Endodermal cell (in vitro differentiated cells): Measurements from ENCODE around the gene APBA2. TPM values are rescaled to one million over a fixed set of nuclear protein-coding genes. Genes with fewer than 3 reads are reported as not detected.
A peak's percentile ranks its signal among the peaks of the same experiment; 100 is the strongest.

ENCODE experiments used
- DNase-seq: peaks from one replicate; pipeline ENCODE4 v3.0.0-alpha.2; 2017
- H3K27ac ChIP-seq: 2 replicates; pipeline ENCODE4 v1.5.1; 2013; ENCODE audit warnings: mild to moderate bottlenecking, low read depth, low read length, moderate library complexity
- H3K27me3 ChIP-seq: 2 replicates; pipeline ENCODE4 v1.6.1; 2013; ENCODE audit warnings: mild to moderate bottlenecking, low read length, moderate library complexity; ENCODE audit not compliant: insufficient read depth, control insufficient read depth, poor library complexity, severe bottlenecking
- H3K36me3 ChIP-seq: 2 replicates; pipeline ENCODE4 v1.7.0; 2013; ENCODE audit warnings: mild to moderate bottlenecking, low read length, moderate library complexity; ENCODE audit not compliant: control insufficient read depth, insufficient read depth
- H3K4me1 ChIP-seq: one replicate; pipeline ENCODE4 v1.7.0; 2013; ENCODE audit warnings: low read length; ENCODE audit not compliant: control insufficient read depth, insufficient read depth
- H3K4me3 ChIP-seq: 2 replicates; pipeline ENCODE4 v1.5.1; 2013; ENCODE audit warnings: mild to moderate bottlenecking, low read length, moderate library complexity
- H3K9ac ChIP-seq: 2 replicates; pipeline ENCODE4 v1.6.1; 2013; ENCODE audit warnings: mild to moderate bottlenecking, low read length, moderate library complexity; ENCODE audit not compliant: poor library complexity, severe bottlenecking; ENCODE audit errors: extremely low read depth
- H3K9me3 ChIP-seq: 2 replicates; pipeline ENCODE4 v1.6.1; 2013; ENCODE audit warnings: mild to moderate bottlenecking, low read length, moderate library complexity; ENCODE audit not compliant: control insufficient read depth
- H3K27ac Mint-ChIP-seq: 2 replicates; pipeline ENCODE4 v1.8.0; 2020; ENCODE audit warnings: mixed read lengths
- H3K27me3 Mint-ChIP-seq: 2 replicates; pipeline ENCODE4 v1.8.0; 2021; ENCODE audit warnings: mild to moderate bottlenecking, mixed read lengths; ENCODE audit not compliant: insufficient read depth
- H3K36me3 Mint-ChIP-seq: 2 replicates; pipeline ENCODE4 v1.8.0; 2020; ENCODE audit warnings: low read depth, mixed read lengths
- H3K4me1 Mint-ChIP-seq: 2 replicates; pipeline ENCODE4 v1.8.0; 2020; ENCODE audit warnings: mixed read lengths
- H3K4me3 Mint-ChIP-seq: 2 replicates; pipeline ENCODE4 v1.8.0; 2020; ENCODE audit warnings: mild to moderate bottlenecking, moderate library complexity, mixed read lengths
- H3K9me3 Mint-ChIP-seq: 2 replicates; pipeline ENCODE4 v1.8.0; 2020; ENCODE audit warnings: mild to moderate bottlenecking, mixed read lengths
- CTCF ChIP-seq: fragments of 200-600 bp; sonication (generic); conservative IDR thresholded peaks from 2 replicates; pipeline ENCODE4 v1.5.0; 2021; ENCODE audit warnings: antibody characterized with exemption, mild to moderate bottlenecking
- WGBS, 2 experiments: methylation state at CpG; one replicate each; pipeline versions ENCODE4 v1.1.5 to v1.1.7; 2013; ENCODE audit warnings: missing lambda C conversion rate in 2 of 2, mixed read lengths in 1 of 2; ENCODE audit not compliant: insufficient coverage in 1 of 2, insufficient read length in 1 of 2; 5-methylcytosine and 5-hydroxymethylcytosine counted together
- total RNA-seq, 2 donors: library from RNA; stranded (reverse); fragmentation: NEBNext Ultra II Directional in 1 of 2; extraction: Animal tissue kit (Norgen Biotek cat#: 25700) in 1 of 2; gene quantifications; 2 replicates in 1 of 2; 3 replicates in 1 of 2; pipeline ENCODE4 v1.2.1, GENCODE V29; 2021

APBA2 gene
- total RNA-seq, 2 donors from 2014 or later = 27.1 to 27.3 TPM

- no peak overlapping the region for H3K4me3 Mint-ChIP-seq
- H3K27ac Mint-ChIP-seq = no peak overlapping the region
These were observed 107.4 kb downstream of the APBA2 start for GRCh38 chr15:28993051-28993719.

GRCh38 chr15:28993720-28994053 lies 107.9 kb downstream of the APBA2 start:
- Histone ChIP-seq H3K36me3 (no peaks in the 10 kb centered on the region), H3K9me3 (no peaks in the 10 kb centered on the region), H3K4me1 (no peaks in the 10 kb centered on the region), H3K27me3 (no peaks in the 10 kb centered on the region), H3K4me3 (no peak overlapping the region), H3K9ac (no peak overlapping the region), H3K27ac (peak overlapping the region; percentile 90)
- no peak overlapping the region for H3K27ac Mint-ChIP-seq
- DNase-seq = peak; percentile 38
- H3K36me3 Mint-ChIP-seq = peaks cover 5% of the 10 kb centered on the region
- no peaks in the 10 kb centered on the region for H3K4me1 Mint-ChIP-seq
- peaks cover 3% of the 10 kb centered on the region for H3K9me3 Mint-ChIP-seq
- 94 to 100% methylated on average over 5 to 7 of the region's 7 CpGs for WGBS, 2 experiments
- no peak overlapping the region for H3K4me3 Mint-ChIP-seq
- no peak for TF ChIP-seq CTCF
- H3K27me3 Mint-ChIP-seq = no peaks in the 10 kb centered on the region

More at GRCh38 chr15:28993051-28993719, 107.4 kb downstream of the APBA2 start:
- Histone ChIP-seq H3K9me3 (no peaks in the 10 kb centered on the region), H3K4me1 (no peaks in the 10 kb centered on the region), H3K9ac (no peak overlapping the region), H3K27me3 (no peaks in the 10 kb centered on the region), H3K4me3 (no peak overlapping the region), H3K36me3 (no peaks in the 10 kb centered on the region), H3K27ac (peak overlapping the region; percentile 36)
- Mint-ChIP-seq H3K27me3 (no peaks in the 10 kb centered on the region), H3K36me3 (no peaks in the 10 kb centered on the region), H3K9me3 (no peaks in the 10 kb centered on the region), H3K4me1 (no peaks in the 10 kb centered on the region)
- TF ChIP-seq CTCF = no peak
- WGBS, 2 experiments = 88 to 91% methylated on average over 11 to 12 of the region's 12 CpGs
- no peak for DNase-seq

GRCh38 chr15:28994142-28994830 lies 108.5 kb downstream of the APBA2 start:
- H3K36me3 Mint-ChIP-seq = peaks cover 7% of the 10 kb centered on the region
- Histone ChIP-seq H3K27me3 (no peaks in the 10 kb centered on the region), H3K27ac (peak overlapping the region; percentile 90), H3K9me3 (no peaks in the 10 kb centered on the region), H3K4me1 (no peaks in the 10 kb centered on the region), H3K4me3 (no peak overlapping the region), H3K9ac (no peak overlapping the region), H3K36me3 (no peaks in the 10 kb centered on the region)
- H3K27me3 Mint-ChIP-seq = no peaks in the 10 kb centered on the region
- no peaks in the 10 kb centered on the region for H3K4me1 Mint-ChIP-seq
- H3K4me3 Mint-ChIP-seq = no peak overlapping the region
- no peak for TF ChIP-seq CTCF
- peaks cover 3% of the 10 kb centered on the region for H3K9me3 Mint-ChIP-seq
- H3K27ac Mint-ChIP-seq = no peak overlapping the region
- DNase-seq = no peak
- WGBS, 2 experiments = 86 to 92% methylated on average over 14 of the region's 14 CpGs
